Activated CD4-positive, CD25-positive, alpha-beta regulatory T cell treated with anti-CD3 and anti-CD28 coated beads, Interleukin-2, amount 50 U/mL, for 24 hours (primary cell): ENCODE results near the gene BCAS2.
"Not testable (repeated sequence)": the region's sequence is repeated elsewhere in the genome, so short reads cannot be mapped to it uniquely, and the experiment has no call there.

Experiments used
- ATAC-seq, 2 donors: fragments of 150-1000 bp; cut with Tn5 transposase; one replicate each; pipeline ENCODE4 v1.10.0; 2021; ENCODE audit warnings: mild to moderate bottlenecking in 1 of 2, moderate library complexity in 1 of 2

The BCAS2 gene

DNA sequence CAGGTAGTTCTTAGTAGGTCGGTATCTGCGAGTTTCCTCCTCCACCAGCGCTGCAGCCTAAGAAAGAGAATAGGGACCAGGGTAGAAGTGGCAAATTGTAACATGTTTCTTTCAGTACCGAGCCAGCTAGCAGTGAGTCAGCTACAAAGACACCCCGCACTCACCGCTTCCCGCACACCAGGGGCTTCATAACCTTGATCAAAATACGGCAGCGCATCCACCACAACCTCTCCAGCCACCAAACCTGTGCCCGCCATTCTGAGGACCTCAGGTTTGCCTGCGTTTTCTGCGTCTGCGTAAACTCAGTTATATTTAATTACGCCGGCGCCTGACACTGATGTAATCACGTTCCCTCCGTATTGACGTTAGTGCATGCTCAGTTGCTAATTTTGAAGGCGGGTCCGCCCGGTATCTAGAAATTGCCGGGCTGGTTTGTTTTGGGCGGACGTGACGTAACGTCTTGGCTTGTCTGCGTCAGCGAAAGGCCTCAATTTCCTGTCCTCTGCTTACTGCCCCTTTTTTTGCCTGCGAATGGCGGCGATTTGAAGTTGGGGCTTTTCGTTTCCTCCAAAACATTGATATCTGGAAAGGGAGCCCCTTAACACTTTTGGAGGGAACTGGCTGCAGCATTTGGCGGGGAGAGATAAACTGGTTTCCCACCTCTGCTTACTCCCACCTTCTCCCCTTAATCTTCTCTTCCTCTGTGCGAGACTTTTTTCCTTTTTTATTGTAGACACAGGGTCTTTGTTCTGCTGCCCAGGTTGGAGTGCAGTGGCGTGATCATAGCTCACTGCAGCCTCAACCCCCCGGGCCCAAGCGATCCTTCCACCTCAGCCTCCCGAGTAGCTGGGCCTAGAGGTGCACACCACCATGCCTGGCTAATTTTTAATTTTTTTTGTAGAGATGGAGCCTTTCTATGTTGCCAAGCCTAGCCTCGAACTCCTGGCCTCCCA, at the start of gene BCAS2:
Gene BCAS2 (minus strand): TSS at position 281 of the 953 bp plus-strand sequence. CDS start 24 bp downstream, at position 257.
- ATAC-seq: peak; percentile 97 to 99

- no peak for ATAC-seq
Observed at GRCh38 chr1:114627107-114627506, 45.7 kb upstream of the BCAS2 start.

DNA sequence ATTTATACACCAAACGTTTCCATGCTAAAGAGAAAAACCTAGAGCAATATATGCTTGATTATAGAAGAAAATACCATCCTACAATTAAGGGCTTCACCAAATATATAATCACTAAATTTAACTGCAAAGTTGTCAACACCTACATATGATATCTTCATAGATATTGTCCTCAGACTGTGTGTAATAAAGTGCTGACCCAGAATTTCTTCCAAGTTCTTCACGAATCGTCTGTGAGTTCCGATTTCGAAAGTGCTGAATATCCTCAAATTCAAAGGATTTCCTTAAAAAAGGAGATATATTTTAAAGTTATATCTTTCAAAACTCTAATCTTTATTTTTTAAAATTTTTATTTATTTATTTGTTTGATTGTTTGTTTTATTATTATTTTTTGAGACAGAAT, 41.9 kb upstream of the BCAS2 start:
- no peak for ATAC-seq

- no peak for ATAC-seq
Observed at GRCh38 chr1:114620419-114620818, 39.0 kb upstream of the BCAS2 start.

GRCh38 chr1:114618606-114619005, 37.2 kb upstream of the BCAS2 start:
- no peak for ATAC-seq

- ATAC-seq: no peak
Observed at GRCh38 chr1:114610546-114611245, 29.3 kb upstream of the BCAS2 start.

GRCh38 chr1:114609826-114610225, 28.4 kb upstream of the BCAS2 start:
- ATAC-seq: no peak

- no peak for ATAC-seq
Observed at GRCh38 chr1:114609026-114609425, 27.6 kb upstream of the BCAS2 start.

- no peak for ATAC-seq
Observed at GRCh38 chr1:114607223-114607622, 25.8 kb upstream of the BCAS2 start.

- no peak for ATAC-seq
Observed at GRCh38 chr1:114597949-114598348, 16.5 kb upstream of the BCAS2 start.

DNA sequence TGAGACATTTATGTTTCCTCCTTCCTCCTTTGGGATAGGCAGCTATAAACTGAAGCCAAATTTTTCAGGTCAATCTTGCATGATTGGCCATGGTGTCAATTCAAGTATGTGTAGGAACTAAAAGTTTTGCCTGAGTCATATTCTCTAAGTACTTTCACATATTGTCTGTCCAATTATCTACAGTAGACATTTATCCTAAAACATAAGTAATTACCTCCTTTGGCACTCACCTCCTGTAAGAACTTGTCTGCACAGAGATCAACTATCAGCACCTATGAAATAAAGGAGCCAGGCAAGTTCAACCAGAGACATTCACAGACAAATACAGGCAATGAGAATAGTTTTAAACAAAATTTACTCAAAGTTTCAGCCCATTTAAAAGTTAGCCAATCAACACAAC, 14.2 kb upstream of the BCAS2 start:
- no peak for ATAC-seq

DNA sequence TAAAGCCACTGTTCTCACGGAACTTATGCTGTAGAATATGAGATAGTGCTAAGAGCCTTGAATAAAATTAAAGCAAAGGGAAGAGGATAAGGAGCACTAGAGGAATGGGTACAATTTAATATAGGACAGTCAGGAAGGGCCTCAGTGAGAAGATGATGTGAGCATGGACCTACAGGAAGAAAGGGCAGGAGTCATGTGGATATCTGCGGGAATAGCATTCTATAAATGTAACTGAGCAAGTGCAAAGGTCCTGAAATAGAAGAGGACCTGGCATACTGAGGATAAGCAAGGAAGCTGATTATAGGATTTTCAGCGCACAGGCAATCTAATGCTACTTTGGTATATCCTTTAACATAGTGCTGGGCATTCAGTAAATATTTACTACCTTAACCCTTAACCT, 12.6 kb upstream of the BCAS2 start:
- no peak for ATAC-seq

DNA sequence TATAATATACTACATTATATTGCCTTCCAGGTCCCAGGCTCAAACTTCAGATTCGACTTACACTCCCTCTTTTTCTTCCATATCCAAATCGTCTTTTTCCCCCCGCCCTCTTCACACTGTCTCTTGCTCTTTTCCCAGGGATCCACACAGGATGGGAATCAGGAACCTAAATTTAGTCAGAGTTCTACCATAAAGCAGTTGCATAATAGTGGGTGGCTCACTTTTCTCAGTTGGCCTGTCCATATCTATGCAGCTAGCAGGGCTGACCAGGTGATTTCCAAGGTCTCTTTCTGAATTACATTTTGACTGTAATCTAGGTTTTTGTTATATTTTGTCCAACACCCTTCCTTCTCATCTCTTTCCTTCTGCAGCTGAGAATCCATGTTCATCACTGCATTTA, 7.7 kb upstream of the BCAS2 start:
- ATAC-seq: no peak

DNA sequence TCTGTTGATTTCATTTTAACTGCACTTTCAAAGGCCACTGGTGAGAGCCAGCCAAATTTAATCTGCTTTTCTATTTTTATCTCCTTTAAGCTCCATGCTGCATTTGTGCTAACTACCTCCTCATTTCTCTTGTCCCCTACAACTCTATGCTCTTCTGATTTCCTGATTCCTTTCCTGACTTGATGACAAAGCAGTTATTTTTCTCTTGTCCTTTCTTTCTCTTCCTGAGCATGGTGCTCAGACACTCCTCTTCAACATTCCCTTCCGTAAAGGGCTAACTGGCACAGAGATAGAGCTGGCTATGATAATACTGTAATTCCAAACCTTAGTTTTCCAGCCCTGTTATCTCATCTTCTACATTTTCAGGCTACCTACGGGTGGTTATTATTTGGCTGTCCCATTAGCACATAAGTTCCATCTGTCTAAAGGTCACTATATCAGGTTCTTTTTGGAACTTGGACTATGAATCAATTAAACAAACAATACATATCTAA, 6.8 kb upstream of the BCAS2 start:
- no peak for ATAC-seq

GRCh38 chr1:114587203-114587991, 6.0 kb upstream of the BCAS2 start:
- ATAC-seq: no peak

- no peak for ATAC-seq
Observed at GRCh38 chr1:114586513-114587047, 5.2 kb upstream of the BCAS2 start.

- no peak for ATAC-seq
Observed at GRCh38 chr1:114585231-114585630, 3.8 kb upstream of the BCAS2 start.

- no peak for ATAC-seq
Observed at GRCh38 chr1:114574365-114574764, 7.0 kb downstream of the BCAS2 start.

DNA sequence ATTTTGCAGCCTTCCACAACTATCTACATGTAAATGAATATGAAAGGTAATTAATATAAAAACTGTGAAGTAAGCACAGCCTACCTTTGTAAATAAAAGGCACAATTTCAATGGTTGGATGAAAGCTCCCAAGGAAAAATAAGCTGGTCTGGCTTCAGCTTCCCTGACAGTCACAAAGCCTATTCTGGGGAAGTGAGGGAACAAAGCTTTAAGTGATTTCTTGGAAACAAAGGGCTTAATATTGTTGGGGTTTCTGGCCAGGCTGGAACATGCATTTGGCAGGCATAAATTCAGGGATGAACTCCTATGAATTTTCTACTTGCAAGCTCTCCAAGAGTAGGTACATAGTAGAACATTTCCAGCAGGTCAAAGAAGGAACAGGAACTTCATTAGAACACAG, 17.3 kb downstream of the BCAS2 start:
- no peak for ATAC-seq

DNA sequence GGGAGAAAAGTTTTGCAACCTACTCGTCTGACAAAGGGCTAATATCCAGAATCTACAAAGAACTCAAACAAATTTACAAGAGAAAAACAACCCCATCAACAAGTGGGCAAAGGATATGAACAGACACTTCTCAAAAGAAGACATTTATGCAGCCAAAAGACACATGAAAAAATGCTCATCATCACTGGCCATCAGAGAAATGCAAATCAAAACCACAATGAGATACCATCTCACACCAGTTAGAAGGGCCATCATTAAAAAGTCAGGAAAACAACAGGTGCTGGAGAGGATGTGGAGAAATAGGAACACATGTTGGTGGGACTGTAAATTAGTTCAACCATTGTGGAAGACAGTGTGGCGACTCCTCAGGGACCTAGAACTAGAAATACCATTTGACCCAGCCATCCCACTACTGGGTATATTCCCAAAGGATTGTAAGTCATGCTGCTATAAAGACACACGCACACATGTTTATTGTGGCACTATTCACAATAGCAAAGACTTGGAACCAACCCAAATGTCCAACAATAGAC, 18.4 kb downstream of the BCAS2 start:
- not testable (repeated sequence) for ATAC-seq

DNA sequence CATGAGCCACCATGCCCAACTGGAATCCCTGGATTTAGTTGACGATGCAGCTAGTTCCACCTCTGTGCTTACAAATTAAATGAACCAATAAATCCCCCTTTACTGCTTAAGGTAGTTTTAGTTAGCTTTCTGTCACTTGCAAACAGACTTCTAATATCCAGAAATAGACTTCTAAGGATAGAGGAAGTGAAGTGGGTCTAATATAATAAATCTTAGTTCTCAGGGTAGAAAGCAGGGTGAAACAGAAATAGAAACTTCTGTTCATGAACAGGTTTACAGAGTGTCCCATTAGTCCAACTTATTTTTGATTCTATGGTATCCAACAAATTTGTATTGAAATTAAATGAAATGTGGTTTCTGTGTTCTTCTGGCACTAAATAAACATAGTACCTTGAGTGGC, 20.1 kb downstream of the BCAS2 start:
- ATAC-seq: no peak

- no peak for ATAC-seq
Observed at GRCh38 chr1:114559356-114559755, 22.1 kb downstream of the BCAS2 start.
